HG03064 (cell line): ENCODE data around the gene MYLK.
"Not testable (repeated sequence)": the region's sequence is repeated elsewhere in the genome, so short reads cannot be mapped to it uniquely, and the experiment has no call there.

Experiments used
- ATAC-seq: cut with Tn5 transposase; IDR thresholded peaks from one replicate; pipeline ENCODE4 v1.9.1; 2021; ENCODE audit warnings: low read depth; ENCODE audit not compliant: unreplicated experiment

The MYLK gene

DNA sequence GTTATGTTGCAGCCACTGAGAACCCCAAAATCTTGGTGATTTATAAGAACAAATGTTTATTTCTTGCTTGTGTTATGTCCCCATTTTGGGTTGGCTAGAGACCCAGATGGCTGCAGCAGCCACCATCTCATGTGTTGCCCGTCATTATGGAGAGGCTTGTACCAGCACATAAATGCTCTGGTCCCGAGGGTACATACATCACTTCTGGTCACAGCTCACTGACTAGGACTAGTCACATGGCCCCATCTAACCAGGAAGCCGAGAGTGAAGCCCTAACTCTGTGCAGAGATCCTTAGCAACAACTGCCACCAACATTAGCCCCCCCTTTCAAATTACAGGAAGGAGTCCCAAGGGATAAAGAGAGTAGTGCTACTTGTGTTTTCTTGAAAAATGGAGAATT is 273.8 kb downstream of the MYLK start:
- peak; percentile 87 for ATAC-seq

DNA sequence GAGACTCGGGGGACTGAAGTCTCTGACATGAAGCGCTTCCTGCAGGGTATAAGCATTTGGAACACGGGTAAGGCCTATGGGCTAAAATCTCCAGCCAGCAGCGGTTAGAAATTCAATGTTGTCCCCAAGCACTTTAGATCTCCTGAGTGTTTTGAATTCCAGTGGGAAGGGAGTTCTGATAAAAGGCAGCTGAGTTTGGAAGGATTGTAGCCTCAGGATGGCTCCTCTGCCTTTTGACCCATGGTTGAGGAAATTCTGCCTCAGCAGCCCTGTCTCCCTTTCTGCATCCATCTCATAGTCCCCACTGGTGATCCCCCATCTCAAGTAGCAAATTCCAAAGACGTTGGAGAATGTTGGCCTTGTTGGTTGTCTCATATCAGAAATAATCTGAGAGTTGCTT is 275.1 kb downstream of the MYLK start:
- ATAC-seq: no peak

DNA sequence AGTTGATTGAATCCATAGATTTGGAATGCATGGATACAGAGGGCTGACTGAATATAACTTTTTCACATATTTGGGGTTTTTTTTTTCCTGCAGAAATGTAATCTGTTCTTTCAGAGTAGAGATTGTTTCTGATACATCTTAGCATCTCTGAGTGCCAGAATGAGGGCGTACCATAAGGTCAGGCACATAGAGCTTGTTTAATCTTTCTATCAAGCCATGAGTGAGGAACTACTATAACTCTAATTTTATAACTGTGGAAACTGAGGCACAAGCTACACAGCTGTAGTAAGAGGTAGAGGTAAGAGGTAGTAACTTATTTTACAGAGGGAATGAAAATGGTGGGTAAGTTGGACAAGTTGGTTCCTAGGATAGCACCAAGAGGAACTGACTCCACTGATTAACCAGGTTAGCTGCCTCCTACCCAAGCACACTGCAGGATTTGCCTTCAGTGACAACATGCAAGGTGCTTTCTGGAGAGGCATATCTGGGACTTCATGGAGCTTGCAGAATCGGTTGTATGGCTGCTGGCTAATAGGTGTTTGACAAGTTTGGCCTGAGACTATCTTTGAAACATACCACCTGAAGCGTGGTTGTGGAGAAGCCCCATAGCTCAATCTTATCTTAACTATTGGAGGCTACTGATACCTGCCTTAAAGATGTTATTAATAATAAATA is 275.7 kb downstream of the MYLK start:
- no peak for ATAC-seq

DNA sequence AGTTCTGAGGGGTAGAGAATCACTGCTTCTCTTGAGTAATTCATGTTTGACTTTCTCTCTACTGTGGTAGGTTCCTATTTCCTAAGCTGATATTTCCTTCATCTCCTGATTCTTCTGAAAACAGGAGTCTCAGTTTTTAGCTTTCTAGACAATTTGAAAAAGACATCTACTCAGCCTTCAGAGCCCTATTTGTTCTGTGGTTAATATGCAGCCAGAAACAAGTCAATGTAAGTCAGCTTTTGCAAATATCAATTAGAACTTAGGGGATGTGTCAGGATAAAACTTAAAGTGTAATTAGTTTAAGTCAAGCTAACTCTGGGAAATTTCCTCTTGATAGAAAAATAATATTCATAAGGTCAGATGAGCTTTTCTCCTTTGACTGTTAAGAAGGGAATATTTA is 277.6 kb downstream of the MYLK start:
- no peak for ATAC-seq

DNA sequence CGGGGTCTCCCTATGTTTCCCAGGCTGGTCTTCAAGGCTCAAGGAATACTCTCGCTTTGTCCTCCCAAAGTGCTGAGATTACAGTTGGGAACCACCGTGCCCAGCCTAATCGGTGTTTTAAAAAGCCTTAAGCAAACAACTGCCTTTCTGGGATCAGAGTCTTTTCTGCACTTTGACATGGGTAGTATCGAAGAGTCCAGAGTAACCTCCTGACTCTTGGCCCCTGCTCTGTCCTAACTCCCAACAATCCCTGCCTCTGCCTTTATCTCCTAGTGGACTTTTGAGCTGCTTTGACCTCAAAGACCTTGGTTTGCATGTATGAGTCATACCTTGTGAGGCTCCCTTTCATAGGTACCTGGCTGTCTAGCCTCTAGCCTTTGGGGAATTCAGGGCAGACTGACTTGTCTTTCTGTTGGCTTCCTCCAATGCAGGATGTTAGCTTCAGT is 278.3 kb downstream of the MYLK start:
- ATAC-seq: peak; percentile 52

DNA sequence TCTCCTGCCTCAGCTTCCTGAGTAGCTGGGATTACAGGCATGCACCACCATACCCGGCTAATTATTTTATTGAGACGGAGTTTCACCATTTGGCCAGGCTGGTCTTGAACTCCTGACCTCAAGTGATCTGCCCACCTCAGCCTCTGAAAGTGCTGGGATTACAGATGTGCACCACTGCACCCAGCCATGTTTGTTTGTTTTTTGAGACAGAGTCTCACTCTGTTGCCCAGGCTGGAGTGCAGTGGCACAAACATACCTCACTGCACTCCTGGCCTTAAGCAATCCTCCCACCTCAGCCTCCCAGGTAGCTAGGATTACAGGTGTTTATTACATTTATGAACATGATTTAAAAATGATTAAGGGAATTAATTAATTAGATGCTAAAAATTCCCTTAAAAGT is 281.0 kb downstream of the MYLK start:
- ATAC-seq: not testable (repeated sequence)

DNA sequence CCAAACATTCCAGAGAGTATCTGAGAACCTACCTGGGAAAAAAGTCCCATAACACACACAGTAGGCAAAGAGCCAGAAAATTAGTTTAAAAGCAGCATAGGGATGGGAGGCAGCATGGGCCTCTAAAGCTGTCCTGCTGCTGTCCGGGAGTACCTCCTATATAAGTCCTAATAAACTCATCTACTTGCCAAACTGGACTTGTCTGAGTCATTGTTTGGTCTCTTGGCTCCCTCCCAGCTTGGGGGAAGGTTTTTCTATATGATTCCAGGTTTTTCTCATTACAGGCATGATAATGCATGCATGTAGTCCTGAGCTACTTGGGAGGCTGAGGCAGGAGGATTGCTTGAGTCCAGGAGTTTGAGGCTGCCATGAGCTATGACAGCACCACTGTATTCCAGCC is 281.8 kb downstream of the MYLK start:
- ATAC-seq: no peak

DNA sequence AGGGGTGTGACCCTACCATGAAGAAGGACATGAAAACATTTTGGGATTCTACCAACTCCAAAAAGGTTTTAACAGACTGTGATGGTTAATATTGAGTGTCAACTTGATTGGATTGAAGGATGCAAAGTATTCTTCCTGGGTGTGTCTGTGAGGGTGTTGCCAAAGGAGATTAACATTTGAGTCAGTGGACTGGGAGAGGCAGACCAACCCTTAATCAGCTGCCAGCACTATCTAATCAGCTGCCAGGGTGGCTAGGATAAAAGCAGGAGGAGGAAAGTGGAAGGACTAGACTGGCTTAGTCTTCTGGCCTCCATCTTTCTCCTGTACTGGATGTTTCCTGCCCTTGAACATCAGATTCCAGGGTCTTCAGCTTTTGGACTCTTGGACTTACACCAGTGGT is 283.3 kb downstream of the MYLK start:
- not testable (repeated sequence) for ATAC-seq

DNA sequence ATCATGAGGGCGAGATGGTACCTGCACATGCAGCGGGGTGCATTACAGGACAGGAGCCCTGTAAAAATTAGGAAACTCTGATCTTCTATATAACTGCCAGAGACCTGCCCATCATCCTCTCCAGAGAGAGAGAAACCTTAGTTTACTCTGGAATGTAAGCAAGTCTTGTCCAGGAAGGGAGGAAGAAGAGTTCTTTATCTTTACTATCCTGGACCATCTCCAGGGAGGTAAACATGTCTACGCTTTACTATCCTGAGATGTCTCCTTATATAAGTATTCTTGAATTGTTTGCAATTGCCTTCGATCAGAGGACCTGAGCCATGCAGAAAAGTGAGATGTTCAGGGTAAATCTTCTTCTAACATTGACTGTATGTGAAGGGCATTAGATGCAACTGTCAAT is 286.6 kb downstream of the MYLK start:
- no peak for ATAC-seq

DNA sequence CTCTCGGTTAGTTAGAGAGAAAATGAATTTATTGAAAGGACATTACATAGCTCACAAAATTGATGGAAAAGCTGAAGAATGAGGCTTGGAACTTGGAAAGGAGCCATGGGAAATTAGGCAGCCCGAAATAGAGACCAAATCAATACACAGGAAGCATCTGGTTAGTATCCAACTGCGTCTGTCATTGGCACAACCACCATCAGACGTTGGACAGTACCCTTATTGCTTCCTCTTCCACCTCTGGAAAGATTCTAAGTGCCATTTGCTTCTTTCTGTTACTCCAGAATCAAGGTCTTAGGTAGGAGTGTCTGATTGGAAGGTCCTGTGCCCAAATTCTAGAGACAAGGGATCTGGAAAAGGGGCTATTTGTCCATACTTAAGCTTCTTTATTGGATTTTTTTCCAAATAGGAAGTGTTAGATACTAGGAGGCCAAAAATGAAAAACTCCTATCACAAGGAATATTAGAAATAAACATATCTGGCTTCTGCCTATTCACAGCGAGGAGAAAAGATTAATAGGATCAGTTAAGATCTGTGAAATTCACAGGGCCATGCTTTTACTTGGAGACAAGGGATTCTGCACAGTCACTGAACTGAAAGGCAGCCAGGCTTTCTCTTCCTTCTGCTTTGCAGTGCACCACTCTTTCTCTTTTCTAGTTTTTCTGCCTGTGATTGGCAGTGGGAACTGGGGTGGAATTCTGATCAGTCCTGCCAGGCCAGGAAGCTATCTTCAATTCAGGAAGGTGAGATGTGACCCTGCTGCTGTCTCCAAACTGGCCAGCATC is 288.5 kb downstream of the MYLK start:
- no peak for ATAC-seq

DNA sequence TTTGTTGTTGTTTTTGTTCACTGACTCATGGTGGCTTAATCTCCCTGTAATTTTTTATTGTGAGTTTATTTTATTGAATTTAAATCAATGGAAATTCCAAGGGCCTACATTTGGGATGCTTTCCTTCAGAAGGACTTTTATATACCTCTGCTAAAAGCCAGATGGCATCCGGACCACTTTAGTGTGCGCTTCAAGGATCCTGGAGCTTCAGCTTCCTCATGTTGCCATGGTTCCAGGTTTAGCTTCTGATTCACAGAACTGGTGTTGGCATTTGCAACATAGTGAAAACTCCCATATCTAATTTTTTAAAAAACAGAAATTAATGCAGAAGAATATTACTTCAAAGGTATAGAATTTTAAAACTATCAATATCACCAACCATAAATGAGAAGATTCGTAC is 290.8 kb downstream of the MYLK start:
- no peak for ATAC-seq

DNA sequence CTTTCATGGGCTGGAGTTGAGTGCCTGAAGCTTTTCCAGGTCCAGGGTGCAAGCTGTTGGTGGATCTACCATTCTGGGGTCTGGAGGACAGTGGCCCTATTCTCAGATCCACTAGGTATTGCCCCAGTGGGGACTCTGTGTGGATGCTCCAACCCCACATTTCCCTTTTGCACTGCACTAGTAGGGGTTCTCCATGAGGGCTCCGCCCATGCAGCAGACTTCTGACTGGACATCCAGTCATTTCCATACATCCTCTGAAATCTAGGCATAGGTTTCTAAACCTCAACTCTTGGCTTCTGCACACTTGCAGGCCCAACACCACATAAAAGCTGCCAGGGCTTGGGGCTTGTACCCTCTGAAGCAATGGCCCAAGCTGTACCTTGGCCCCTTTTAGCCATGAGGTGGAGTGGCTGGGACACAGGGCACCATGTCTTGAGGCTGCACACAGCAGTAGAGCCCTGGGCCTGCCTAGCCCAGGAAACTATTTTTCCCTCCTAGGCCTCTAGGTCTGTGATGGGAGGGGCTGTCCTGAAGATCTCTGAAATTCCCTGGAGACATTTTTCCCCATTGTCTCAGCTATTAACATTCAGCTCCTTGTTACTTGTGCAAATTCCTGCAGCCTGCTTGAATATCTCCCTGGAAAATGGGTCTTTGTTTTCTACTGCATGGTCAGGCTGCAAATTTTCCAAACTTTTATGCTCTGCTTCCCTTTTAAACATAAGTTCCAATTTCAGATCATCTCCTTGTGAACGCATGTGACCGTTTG is 293.3 kb downstream of the MYLK start:
- no peak for ATAC-seq

DNA sequence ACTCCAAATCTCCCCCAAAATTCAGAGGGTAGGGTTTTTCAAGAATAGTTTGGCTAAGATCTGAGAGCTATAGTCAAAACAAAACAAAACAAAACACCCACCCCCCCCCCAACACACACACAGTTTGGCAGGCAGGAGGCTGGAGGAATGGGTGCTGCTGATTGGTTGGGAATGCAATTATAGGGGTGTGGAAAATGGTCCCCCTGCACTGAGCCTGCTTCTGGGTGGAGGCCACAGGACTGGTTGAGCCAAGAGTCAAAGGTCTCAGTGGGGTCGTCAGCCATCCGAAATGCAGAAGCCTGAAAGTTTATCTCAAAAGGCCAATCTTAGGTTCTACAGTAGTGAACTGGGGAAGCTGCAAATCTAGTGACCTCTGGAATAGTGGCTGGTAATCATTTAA is 296.7 kb downstream of the MYLK start:
- no peak for ATAC-seq

DNA sequence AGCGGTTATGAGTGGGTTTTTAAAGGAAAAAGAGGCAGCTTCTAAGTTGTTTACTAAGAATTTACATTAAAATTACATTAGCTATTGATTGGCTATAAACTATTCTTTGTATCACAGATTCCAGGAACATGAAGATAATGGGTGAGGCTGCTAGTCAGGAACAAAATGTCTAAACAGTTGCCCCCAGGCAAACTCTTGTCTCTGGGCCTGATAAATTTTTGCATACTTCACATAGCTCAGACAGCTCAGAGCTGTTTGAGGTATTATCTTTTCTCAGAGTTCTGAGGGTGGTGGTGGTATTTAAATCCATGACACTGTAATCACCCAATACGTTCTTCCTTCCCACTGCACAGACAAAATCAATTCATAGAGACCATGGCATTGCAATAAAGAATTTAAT is 297.2 kb downstream of the MYLK start:
- no peak for ATAC-seq

DNA sequence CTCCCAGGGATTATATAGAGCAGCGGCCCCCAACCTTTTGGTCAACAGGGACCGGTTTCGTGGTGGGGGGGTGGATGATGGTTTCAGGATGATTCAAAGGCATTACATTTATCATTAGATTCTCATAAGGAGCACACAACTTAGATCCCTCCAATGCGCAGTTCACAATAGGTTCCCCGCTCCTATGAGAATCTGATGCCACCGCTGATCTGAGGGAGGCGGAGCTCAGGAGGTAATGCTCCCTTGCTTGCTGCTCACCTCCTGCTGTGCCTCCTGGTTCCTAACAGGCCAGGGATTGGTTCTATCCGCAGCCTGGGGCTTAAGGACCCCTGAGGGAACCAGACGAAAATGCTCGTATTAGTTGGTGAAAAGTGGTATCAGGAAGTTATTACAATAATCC is 298.0 kb downstream of the MYLK start:
- ATAC-seq: no peak

DNA sequence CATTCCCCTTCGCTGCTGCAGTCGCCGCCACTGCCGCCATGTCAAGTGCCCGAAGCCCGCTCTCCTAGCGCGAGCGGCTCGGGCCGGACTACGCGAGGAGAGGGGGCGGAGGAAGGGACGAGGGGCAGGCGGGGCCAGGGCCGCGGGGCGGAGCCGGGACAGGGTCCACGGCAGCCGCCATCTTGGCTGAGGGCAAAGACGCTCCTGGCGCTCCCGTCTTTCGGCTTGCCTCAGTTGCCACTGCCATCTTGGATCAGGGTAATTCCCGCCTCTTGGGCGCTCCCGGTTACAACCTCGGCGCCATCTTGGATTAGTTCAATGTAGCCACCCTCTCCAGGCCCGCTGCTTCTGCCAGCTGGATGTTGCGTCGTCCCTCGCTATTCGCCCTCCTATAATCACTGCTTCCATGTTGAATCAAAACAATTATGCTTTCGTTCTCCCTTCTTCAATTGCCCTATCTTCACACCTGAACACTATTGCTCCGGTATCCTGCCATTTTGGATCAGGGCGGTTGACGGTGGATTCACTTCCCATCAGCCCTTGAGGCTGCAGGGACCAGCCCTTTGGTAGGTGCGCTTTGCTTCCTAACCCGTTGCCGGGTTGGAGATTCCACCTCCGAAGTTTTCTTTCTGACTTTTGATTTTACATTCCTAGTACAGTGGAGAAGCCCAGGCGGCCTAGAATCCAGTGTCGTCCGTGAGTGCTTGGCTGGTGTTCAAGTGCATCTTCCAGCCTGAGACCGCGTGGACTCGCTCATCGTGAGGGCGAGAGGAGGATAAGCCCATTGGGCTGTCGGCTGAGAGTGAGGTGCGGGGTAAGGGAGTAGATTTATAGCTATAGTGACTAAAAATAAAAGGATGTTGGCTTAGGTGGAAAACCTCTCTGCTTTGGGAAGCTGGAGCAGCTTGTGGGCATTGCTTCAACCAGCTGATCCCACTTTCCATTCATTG is 298.9 kb downstream of the MYLK start, which contains the start of gene HACD2:
HACD2 (minus strand) TSS at position 66 of the 950 bp plus-strand sequence; CDS start at position 40, 26 bp downstream.
- peak; percentile 89 for ATAC-seq

DNA sequence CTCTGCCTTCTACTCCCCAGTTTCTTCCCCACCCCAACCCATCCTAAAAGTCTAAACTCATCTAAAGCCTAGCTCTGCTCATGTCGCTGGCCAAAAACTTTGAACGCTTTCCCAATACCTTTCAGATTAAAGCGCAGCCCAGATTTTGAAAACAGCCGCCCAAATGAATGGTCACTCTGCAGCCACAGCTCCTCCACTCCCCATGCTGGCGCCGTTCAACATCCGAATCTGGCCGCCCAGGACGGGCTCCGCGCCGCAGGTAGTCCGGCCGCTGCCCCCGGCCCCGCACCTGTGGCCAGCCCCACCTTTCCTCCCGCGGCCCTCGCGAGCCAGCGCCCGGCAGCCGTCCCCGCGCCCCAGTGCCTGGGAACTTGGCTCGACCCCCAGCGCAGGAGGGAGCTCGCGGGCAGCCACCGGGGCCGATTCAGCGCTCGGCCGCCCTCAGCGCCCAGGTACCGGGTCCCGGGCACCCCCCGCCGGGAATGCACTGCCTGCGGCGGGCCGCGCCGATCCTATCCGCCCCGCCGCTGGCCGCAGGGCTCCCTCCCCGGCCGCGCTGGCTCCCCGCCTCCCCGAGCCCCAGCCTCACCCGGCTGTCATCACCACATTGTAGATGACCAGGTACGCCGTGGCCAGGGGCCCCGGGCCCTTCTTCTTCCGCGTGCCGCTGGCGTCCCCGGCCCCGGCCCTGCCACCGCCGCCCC is 299.7 kb downstream of the MYLK start:
- ATAC-seq: peak; percentile 43

DNA sequence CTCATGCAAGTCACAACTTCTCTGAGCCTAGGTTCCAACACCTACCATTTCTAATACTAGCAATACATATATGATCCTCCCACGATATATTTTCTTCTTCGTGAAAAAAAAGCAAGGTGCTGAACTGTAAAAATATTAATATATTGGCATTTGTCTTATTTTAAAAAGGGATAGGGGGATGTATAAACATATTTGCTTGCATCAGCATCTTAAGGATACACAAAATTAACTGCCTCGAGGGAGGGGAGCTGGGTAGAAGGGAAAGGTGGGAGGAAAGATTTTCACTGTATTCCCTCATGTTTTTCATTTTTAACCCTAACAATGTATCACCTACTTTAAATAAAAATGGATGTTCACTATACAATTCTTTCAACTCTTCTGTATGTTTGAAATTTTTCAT is 300.6 kb downstream of the MYLK start:
- no peak for ATAC-seq

DNA sequence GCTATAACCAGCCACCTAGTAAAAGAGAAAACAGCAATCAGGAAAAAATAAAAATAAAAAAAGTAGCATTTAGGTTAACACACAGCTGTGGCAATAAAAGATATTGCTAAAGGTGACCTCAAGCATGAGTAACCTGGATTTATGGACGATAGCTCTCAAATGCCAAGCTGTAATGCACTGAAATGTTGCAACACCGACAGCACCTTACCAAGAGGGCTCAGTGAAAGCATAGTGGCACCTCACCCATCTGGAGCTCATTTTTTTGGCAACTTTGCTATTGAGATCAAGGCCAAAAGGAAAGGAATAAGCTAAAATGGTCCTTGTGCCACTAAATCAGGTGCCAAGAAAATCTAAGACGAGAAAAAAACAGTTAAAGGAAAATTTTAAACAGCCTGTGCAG is 301.8 kb downstream of the MYLK start:
- no peak for ATAC-seq

DNA sequence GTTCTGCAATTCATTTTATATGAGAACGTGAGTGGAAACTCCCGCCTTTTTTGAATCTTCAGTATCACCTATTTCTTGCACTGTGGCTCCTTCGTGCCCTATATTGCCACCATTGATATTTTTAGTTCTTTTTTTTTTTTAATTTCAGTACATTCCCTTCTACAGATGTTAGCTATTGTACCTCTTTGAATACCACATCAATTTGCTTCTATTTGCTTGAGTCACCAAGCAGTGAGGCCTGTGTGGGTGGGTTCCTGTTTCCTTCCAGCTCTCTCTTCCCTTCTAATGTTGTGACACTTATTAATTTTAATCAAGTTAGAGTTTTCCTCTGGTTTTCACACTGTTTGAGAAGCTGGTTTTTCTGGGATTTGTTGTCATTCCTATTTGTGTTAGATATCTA is 308.0 kb downstream of the MYLK start:
- ATAC-seq: no peak
